Ishikawa (cell line): ENCODE data around the gene LZTS2.

ENCODE experiments used
- CEBPB ChIP-seq: IDR thresholded peaks from 2 replicates; pipeline ENCODE4 v1.6.1; 2012
- CREB1 ChIP-seq: IDR thresholded peaks from 2 replicates; pipeline ENCODE4 v1.6.1; 2012; ENCODE audit warnings: low read depth
- EGR1 ChIP-seq: IDR thresholded peaks from 2 replicates; pipeline ENCODE4 v1.6.1; 2012
- EP300 ChIP-seq: IDR thresholded peaks from 2 replicates; pipeline ENCODE4 v1.6.1; 2012; ENCODE audit warnings: borderline replicate concordance
- FOXM1 ChIP-seq: IDR thresholded peaks from 2 replicates; pipeline ENCODE4 v1.6.1; 2012; ENCODE audit warnings: low read depth, borderline replicate concordance
- MAX ChIP-seq: IDR thresholded peaks from 2 replicates; pipeline ENCODE4 v1.6.1; 2012
- NFIC ChIP-seq: IDR thresholded peaks from 2 replicates; pipeline ENCODE4 v1.6.1; 2012
- RAD21 ChIP-seq: IDR thresholded peaks from 2 replicates; pipeline ENCODE4 v1.6.1; 2012; ENCODE audit warnings: low read depth
- TAF1 ChIP-seq: IDR thresholded peaks from 2 replicates; pipeline ENCODE4 v1.6.1; 2012; ENCODE audit warnings: low read depth, mild to moderate bottlenecking
- TCF12 ChIP-seq: IDR thresholded peaks from 2 replicates; pipeline ENCODE4 v1.6.1; 2012; ENCODE audit warnings: low read depth
- TEAD4 ChIP-seq: IDR thresholded peaks from 2 replicates; pipeline ENCODE4 v1.6.1; 2012
- USF1 ChIP-seq: IDR thresholded peaks from 2 replicates; pipeline ENCODE4 v1.6.1; 2012
- YY1 ChIP-seq: IDR thresholded peaks from 2 replicates; pipeline ENCODE4 v1.6.1; 2012; ENCODE audit warnings: low read depth
- ZBTB7A ChIP-seq: IDR thresholded peaks from 2 replicates; pipeline ENCODE4 v1.6.1; 2012; ENCODE audit warnings: low read depth
- TF ChIP-seq, protein P1 (sequence below): IDR thresholded peaks from 2 replicates; pipeline ENCODE4 v1.6.1; 2012; ENCODE audit warnings: low read depth, mild to moderate bottlenecking

LZTS2 gene

DNA sequence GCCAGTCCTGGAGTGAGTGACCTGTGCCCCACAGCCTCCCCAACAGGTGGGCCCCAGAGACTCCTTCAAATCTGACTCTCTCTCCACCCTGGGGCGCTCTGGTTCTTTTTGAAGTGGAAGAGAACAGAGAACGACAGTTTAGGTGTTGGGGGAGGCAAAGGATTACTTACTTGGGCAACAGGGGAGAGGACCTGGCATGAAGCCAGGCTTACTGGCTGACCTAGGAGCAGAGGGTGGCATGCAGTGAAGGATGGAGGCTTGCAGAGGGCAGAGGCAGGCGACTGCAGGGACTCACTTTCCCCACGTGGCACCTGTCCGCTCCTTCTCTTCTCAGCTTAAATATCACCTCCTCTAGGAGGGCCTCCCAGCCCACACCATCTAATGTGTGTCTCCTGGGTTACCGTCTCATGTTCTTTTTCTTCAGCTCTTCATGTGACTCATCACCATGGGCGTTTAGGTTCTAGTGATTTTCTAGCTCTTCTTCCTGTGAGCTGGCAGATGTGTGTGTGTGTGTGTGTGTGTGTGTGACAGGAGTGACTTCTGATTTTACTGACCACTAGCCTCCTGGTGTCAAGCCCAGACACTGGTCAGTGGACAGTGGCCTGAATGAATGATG is 15.5 kb downstream of the LZTS2 start:
- TF ChIP-seq NFIC (peak; percentile 25; the same call in 1 of the 2 replicates), EP300 (no peak)

DNA sequence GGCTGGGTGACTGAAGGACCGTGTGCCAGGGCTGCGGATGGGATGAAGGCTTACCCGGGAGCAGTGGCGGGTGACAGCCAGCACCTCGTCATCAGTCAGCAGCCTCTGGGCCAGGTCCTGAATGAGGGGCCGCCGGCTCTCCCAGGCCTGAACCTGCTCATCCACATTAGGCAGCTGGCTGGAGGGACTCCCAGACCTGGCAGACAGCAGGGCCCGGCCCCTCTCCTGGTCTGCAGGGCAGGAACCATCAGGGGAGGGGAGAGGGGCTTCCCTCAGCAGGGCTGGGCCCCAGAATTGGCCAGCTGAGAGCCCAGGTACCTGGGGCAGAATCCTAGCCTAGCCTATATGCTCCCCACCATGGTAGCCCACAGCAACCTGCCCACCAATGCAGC is 16.0 kb downstream of the LZTS2 start:
- TF ChIP-seq CREB1 (no peak), USF1 (no peak), EGR1 (no peak), RAD21 (no peak)

DNA sequence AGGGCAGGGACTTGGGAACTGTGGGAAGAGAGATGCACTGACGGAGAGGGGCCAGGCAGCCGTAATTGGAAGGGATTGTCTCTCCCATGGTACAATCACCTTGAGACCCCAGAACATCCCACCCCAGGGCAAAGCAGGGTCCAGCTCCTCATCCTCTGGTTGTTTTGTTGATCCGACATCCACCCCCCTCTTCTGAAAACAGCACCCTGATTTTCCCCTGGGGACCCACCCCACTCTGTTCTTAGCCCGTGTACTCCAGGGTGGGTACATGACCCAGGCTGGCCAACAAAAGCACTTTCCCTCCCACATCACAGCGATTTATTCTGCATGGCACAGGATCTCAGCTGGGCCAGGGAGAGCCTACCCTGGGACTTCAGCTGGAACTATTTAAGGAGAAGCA is 17.2 kb downstream of the LZTS2 start:
- no peak for TF ChIP-seq EP300
- TF ChIP-seq USF1, result no peak
- no peak for TF ChIP-seq EGR1
- TF ChIP-seq TEAD4, result no peak
- no peak for TF ChIP-seq MAX
- TF ChIP-seq FOXM1, result no peak
- TF ChIP-seq CREB1, result no peak
- no peak for TF ChIP-seq TAF1
- no peak for TF ChIP-seq YY1
- no peak for TF ChIP-seq NFIC
- no peak for TF ChIP-seq ZBTB7A
- TF ChIP-seq TCF12, result no peak
- TF ChIP-seq, protein P1, sequence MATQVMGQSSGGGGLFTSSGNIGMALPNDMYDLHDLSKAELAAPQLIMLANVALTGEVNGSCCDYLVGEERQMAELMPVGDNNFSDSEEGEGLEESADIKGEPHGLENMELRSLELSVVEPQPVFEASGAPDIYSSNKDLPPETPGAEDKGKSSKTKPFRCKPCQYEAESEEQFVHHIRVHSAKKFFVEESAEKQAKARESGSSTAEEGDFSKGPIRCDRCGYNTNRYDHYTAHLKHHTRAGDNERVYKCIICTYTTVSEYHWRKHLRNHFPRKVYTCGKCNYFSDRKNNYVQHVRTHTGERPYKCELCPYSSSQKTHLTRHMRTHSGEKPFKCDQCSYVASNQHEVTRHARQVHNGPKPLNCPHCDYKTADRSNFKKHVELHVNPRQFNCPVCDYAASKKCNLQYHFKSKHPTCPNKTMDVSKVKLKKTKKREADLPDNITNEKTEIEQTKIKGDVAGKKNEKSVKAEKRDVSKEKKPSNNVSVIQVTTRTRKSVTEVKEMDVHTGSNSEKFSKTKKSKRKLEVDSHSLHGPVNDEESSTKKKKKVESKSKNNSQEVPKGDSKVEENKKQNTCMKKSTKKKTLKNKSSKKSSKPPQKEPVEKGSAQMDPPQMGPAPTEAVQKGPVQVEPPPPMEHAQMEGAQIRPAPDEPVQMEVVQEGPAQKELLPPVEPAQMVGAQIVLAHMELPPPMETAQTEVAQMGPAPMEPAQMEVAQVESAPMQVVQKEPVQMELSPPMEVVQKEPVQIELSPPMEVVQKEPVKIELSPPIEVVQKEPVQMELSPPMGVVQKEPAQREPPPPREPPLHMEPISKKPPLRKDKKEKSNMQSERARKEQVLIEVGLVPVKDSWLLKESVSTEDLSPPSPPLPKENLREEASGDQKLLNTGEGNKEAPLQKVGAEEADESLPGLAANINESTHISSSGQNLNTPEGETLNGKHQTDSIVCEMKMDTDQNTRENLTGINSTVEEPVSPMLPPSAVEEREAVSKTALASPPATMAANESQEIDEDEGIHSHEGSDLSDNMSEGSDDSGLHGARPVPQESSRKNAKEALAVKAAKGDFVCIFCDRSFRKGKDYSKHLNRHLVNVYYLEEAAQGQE, result no peak
- TF ChIP-seq RAD21, result no peak
- TF ChIP-seq CEBPB, result no peak

DNA sequence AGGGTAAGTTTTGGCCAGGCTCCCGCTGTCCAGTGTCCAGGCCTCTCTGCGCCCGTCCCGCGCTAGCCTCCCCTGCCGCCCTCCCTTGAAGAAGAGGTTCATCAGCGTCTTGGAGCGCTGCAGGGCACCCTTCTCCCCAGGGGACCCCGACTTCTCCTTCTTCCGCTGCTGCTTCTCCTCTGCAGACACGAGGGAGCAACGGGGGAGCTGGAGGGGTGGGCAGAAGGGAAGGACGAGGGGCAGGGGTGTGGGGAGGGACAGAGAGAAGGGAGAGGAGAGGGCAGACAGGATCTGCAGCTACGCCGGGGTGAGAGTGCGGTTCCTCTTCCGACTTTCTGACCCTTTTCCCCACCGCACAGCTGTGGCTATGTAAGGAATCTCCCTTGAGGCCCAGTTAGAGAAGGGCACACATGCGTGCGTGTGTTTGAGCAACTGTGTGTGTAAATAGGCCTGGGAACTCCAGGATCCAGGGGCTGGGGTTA is 18.6 kb downstream of the LZTS2 start:
- TF ChIP-seq TCF12 (no peak), YY1 (no peak), MAX (no peak), CREB1 (no peak), EP300 (no peak), USF1 (no peak), RAD21 (no peak)

DNA sequence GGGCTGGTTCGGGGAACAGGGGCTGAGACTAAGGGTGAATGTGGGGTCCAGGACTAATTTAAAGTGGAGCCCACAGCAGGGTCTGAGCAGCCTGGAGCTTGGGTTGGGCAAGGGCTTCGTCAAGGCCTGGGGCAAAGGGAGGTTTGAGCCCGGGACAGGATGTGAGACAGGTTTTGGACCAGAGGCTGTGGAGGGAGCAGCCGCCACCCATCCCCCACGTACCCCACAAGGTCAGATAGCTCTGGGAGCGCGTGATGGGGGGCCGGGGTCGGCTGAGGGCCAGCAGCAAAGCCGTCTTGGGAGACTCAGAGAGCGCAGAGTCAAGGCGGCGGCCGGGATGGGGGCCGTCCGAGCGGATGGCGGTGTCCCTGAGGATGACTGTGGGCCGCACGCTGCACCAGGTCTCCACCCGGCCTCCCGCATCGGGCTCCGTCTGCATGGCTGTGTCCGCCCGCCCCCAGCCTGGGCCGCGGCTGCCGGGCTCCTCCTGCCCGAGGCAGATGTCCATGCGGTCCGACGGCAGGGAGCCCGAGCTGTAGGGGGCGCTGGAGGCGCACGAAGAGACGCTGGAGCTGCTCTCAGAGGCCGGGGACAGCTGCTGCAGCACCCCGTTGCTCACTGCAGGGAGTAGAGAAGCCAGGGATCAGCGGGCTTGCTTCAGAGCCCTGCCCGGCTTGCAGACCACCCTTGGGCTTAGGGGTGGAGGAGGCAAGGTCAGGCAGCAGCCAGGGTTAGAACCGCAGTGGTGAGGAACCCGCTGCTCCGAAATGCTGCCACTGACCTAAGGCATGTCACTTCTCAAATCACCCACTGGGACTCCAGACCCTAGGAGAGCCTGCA is 19.2 kb downstream of the LZTS2 start:
- TF ChIP-seq TAF1 (peak; percentile 30; the same call in 1 of the 2 replicates), RAD21 (peak; percentile 91), EGR1 (no peak), MAX (peak; percentile 78), ZBTB7A (no peak), YY1 (0 out of 2 replicates have a peak, but pooled peaks have one; percentile 39), TEAD4 (0 out of 2 replicates have a peak, but pooled peaks have one; percentile 10), TCF12 (peak; percentile 43; the same call in 1 of the 2 replicates)

DNA sequence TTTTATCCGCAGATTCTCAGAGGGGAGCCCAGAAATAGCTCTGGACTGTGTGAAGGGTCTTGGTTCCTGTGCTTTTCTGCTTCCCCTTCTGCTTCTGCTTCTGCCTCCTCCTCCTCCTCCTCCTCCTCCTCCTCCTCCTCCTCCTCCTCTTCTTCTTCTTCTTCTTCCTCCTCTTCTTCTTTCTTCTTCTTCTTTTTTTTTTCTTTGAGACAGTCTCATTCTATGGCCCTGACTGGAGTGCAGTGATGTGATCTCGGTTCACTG is 19.8 kb downstream of the LZTS2 start:
- TF ChIP-seq FOXM1, result no peak
- no peak for TF ChIP-seq USF1
- no peak for TF ChIP-seq RAD21
- TF ChIP-seq NFIC, result no peak
- no peak for TF ChIP-seq TAF1
- TF ChIP-seq, protein P1, result no peak
- TF ChIP-seq CEBPB, result no peak
- no peak for TF ChIP-seq EP300
- TF ChIP-seq CREB1, result no peak
- no peak for TF ChIP-seq EGR1
